Measurements from ENCODE around the gene FYN.

- TF ChIP-seq TEAD4 (IDR thresholded peaks at IDR 0.05) (no peak), REST (IDR thresholded peaks at IDR 0.05; ENCODE audit: low read depth) (no peak), CEBPB (IDR thresholded peaks at IDR 0.05) (no peak), TAF1 (IDR thresholded peaks at IDR 0.05; ENCODE audit: low read depth) (no peak), MAX (IDR thresholded peaks at IDR 0.05) (no peak), EP300 (IDR thresholded peaks at IDR 0.05; ENCODE audit: borderline replicate concordance) (no peak), USF1 (IDR thresholded peaks at IDR 0.05) (no peak), ZBTB7A (IDR thresholded peaks at IDR 0.05; ENCODE audit: low read depth) (no peak), FOXM1 (IDR thresholded peaks at IDR 0.05; ENCODE audit: borderline replicate concordance, low read depth) (no peak), RAD21 (IDR thresholded peaks at IDR 0.05; ENCODE audit: low read depth) (no peak), YY1 (IDR thresholded peaks at IDR 0.05; ENCODE audit: low read depth) (no peak)
These were observed 240.6 kb downstream of the FYN start for GRCh38 chr6:111632468-111633247.

Measured in Ishikawa (cell line).